ENCODE data around the gene KCNQ1. TPM values are rescaled to one million over a fixed set of nuclear protein-coding genes. Genes with fewer than 3 reads are reported as not detected.

KCNQ1 gene
- total RNA-seq, 4 donors from 2014 or later = 0.89 to 2.2 (median 1.3) TPM

DNA sequence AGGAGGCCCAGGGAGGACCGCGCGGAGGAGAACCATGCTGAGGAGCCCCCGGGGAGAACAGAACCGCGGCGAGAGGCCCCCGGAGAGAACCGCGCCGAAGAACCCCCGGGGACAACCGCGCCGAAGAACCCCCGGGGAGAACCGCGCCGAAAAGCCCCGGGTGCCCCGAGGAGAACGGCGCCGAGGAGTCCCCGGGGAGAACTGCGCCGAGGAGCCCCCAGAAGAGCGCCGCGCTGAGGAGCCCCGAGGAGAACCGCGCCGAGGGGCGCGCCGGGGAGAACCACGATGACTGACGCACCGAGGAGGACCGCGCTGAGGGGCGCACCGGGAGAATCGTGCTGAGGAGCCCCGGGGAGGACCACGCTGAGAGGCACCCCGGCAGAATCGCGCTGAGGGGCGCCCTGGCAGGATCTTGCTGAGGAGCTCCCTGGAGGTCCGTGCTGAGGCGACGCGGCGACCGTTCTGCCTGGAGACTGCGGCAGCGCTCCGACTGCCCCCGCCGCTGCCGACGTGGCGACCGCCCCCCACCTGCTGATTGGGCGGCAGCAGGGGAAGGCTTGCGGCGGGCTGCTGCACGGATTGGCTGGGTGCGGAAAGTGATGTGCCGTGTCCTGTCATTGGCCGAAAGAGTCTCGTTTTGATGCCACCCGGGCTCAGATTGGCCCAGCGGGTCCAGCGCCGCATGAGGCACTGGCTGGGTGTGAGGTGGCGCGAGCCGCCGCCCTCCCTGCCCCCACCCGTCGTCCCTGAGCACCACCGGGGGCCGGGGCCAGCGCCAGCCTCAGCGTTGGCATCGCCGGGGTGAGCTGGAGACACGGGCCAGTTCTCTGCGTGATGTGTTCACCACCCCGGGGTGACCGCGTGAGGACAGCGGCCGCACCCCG, 255.0 kb downstream of the KCNQ1 start, which contains the start of gene KCNQ1OT1:
KCNQ1OT1 (minus strand) TSS at position 464 of the 884 bp plus-strand sequence.
- no peaks in the 10 kb centered on the region for H3K27me3 ChIP-seq
- DNase-seq (ENCODE audit: low spot score in 2 of 2) = peak; percentile 91 to 95
- H3K27ac ChIP-seq = peak within 1 kb of the TSS; percentile 92
- no peaks in the 10 kb centered on the region for H3K36me3 ChIP-seq
- peak within 1 kb of the TSS; percentile 63 for H3K4me3 ChIP-seq
- TF ChIP-seq EP300 (IDR thresholded peaks at IDR 0.05) (no peak), POLR2A (IDR thresholded peaks at IDR 0.05) (peak; percentile 41 to 93), POLR2AphosphoS5 (IDR thresholded peaks at IDR 0.05) (peak in 2 of 3 donors; percentile 39 to 52)
- TF ChIP-seq, protein P1, sequence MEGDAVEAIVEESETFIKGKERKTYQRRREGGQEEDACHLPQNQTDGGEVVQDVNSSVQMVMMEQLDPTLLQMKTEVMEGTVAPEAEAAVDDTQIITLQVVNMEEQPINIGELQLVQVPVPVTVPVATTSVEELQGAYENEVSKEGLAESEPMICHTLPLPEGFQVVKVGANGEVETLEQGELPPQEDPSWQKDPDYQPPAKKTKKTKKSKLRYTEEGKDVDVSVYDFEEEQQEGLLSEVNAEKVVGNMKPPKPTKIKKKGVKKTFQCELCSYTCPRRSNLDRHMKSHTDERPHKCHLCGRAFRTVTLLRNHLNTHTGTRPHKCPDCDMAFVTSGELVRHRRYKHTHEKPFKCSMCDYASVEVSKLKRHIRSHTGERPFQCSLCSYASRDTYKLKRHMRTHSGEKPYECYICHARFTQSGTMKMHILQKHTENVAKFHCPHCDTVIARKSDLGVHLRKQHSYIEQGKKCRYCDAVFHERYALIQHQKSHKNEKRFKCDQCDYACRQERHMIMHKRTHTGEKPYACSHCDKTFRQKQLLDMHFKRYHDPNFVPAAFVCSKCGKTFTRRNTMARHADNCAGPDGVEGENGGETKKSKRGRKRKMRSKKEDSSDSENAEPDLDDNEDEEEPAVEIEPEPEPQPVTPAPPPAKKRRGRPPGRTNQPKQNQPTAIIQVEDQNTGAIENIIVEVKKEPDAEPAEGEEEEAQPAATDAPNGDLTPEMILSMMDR (IDR thresholded peaks at IDR 0.05) = no peak
- H3K9me3 ChIP-seq = no peaks in the 10 kb centered on the region
- H3K4me1 ChIP-seq = peaks cover 22% of the 10 kb centered on the region
- 79% methylated on average over 49 of the region's 98 CpGs for WGBS

- Histone ChIP-seq H3K9me3 (no peaks in the 10 kb centered on the region), H3K4me3 (peak overlapping the region; percentile 63), H3K27me3 (no peaks in the 10 kb centered on the region), H3K36me3 (no peaks in the 10 kb centered on the region), H3K27ac (peak overlapping the region; percentile 92), H3K4me1 (peaks cover 22% of the 10 kb centered on the region)
- no peak for TF ChIP-seq POLR2A (IDR thresholded peaks at IDR 0.05)
- no peak for TF ChIP-seq EP300 (IDR thresholded peaks at IDR 0.05)
- peak; percentile 75 to 92 for DNase-seq (ENCODE audit: low spot score in 2 of 2)
- WGBS = 57% methylated on average over 16 of the region's 52 CpGs
These were observed 255.8 kb downstream of the KCNQ1 start for GRCh38 chr11:2700415-2701211.

DNA sequence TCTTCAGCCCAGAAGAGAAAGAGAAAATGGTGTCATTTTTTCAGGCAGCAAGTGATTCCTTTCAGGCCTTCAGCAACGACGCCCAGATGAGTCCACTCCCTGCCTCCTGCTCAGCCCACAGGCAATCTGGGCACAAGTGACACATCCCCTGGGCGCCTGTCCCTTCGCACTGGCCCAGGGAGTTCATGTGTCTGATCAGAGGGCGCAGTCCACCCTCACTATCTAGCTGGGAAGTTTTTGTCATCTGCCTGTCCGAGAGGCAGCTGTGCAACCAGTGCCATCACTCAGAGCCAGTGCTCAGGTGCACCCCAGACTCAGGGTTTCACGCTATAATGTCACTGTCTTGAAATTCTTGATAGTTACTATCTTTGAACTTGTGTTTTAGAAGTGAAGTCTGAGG, 256.4 kb downstream of the KCNQ1 start:
- DNase-seq (ENCODE audit: low spot score in 2 of 2) = peak; percentile 47 to 73
- H3K9me3 ChIP-seq = no peaks in the 10 kb centered on the region
- peak overlapping the region; percentile 63 for H3K4me3 ChIP-seq
- H3K27me3 ChIP-seq = no peaks in the 10 kb centered on the region
- peak overlapping the region; percentile 92 for H3K27ac ChIP-seq
- 79% methylated on average over 7 of the region's 7 CpGs for WGBS
- H3K4me1 ChIP-seq = peaks cover 22% of the 10 kb centered on the region
- H3K36me3 ChIP-seq = no peaks in the 10 kb centered on the region
- TF ChIP-seq POLR2A (IDR thresholded peaks at IDR 0.05) (no peak), EP300 (IDR thresholded peaks at IDR 0.05) (no peak), POLR2AphosphoS5 (IDR thresholded peaks at IDR 0.05) (no peak)
- TF ChIP-seq, protein P1 (IDR thresholded peaks at IDR 0.05) = no peak

- Histone ChIP-seq H3K27ac (no peak overlapping the region), H3K36me3 (no peaks in the 10 kb centered on the region), H3K4me3 (no peak overlapping the region), H3K27me3 (no peaks in the 10 kb centered on the region), H3K4me1 (peaks cover 22% of the 10 kb centered on the region), H3K9me3 (no peaks in the 10 kb centered on the region)
- WGBS = 98% methylated on average over 5 of the region's 5 CpGs
- TF ChIP-seq POLR2AphosphoS5 (IDR thresholded peaks at IDR 0.05) (no peak), EP300 (IDR thresholded peaks at IDR 0.05) (no peak), POLR2A (IDR thresholded peaks at IDR 0.05) (no peak)
- TF ChIP-seq, protein P1 (IDR thresholded peaks at IDR 0.05) = no peak
- DNase-seq (ENCODE audit: low spot score in 2 of 2) = peak; percentile 26 to 32
These were observed 257.2 kb downstream of the KCNQ1 start for GRCh38 chr11:2701898-2702434.

DNA sequence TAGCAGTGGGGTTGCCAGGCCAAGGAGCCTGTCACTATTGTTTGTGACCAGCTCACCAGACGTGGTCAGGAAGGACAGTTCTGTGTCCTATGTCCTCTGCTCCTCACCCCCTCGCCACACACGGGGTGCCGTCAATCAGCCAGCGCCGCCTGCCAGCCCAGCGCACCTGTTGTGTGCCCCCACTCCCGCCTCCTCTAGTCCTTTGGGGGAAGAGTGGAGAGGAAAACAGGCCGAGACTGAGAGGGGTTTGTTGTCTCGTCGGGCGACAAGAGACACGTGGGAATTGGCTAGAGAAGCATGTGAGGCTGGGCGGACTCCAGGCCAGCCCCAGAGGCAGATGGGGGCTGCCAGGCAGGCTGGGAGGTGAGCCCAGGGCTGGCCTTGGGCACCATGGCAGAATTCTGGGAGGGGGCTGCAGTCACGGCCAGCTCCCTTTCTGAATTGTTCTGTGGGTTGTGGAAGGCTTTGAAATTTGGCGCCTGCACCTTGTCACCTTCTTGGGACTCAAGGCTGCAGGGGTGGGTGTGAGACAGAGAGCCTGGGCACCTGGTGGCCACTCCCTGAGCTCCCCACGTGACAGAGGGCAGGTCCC, 258.1 kb downstream of the KCNQ1 start:
- no peak overlapping the region for H3K4me3 ChIP-seq
- TF ChIP-seq POLR2AphosphoS5 (IDR thresholded peaks at IDR 0.05) (no peak), POLR2A (IDR thresholded peaks at IDR 0.05) (no peak), EP300 (IDR thresholded peaks at IDR 0.05) (no peak)
- TF ChIP-seq, protein P1 (IDR thresholded peaks at IDR 0.05) = no peak
- H3K4me1 ChIP-seq = peaks cover 17% of the 10 kb centered on the region
- no peaks in the 10 kb centered on the region for H3K9me3 ChIP-seq
- peak; percentile 40 to 47 for DNase-seq (ENCODE audit: low spot score in 2 of 2)
- WGBS = 80% methylated on average over 17 of the region's 17 CpGs
- no peaks in the 10 kb centered on the region for H3K36me3 ChIP-seq
- no peaks in the 10 kb centered on the region for H3K27me3 ChIP-seq
- H3K27ac ChIP-seq = no peak overlapping the region
